Measurements from ENCODE around the gene ZFAND3.
"Not testable (repeated sequence)": the region's sequence is repeated elsewhere in the genome, so short reads cannot be mapped to it uniquely, and the experiment has no call there.

GRCh38 chr6:37893734-37894133 lies 74.2 kb downstream of the ZFAND3 start:
- not testable (repeated sequence) for TF ChIP-seq CTCF (IDR thresholded peaks at IDR 0.05; ENCODE audit: poor library complexity); EZH2 (IDR thresholded peaks at IDR 0.05; ENCODE audit: borderline replicate concordance)

All from hepatocyte (in vitro differentiated cells).